Measurements from ENCODE around the gene ABITRAM.
"Not testable (repeated sequence)": the region's sequence is repeated elsewhere in the genome, so short reads cannot be mapped to it uniquely, and the experiment has no call there.

ABITRAM gene

GRCh38 chr9:108903420-108904103, 30.6 kb upstream of the ABITRAM start:
- Histone ChIP-seq H3K27ac (ENCODE audit: low read depth in 2 of 2, low read length in 2 of 2) (no peak overlapping the region), H3K9ac (ENCODE audit: low read depth in 1 of 2, low read length in 2 of 2) (no peak overlapping the region), H3K4me1 (ENCODE audit: control insufficient read depth in 2 of 2, insufficient read depth in 2 of 2, low read length in 2 of 2) (no peaks in the 10 kb centered on the region), H3K4me3 (ENCODE audit: low read length in 2 of 2) (no peak overlapping the region), H3K36me3 (ENCODE audit: control insufficient read depth in 2 of 2, insufficient read depth in 2 of 2, low read length in 2 of 2) (peaks cover 57 to 78% of the 10 kb centered on the region in 2 donors), H3K9me3 (ENCODE audit: control insufficient read depth in 2 of 2, low read length in 2 of 2) (no peaks in the 10 kb centered on the region), H3K27me3 (ENCODE audit: control insufficient read depth in 2 of 2, insufficient read depth in 2 of 2, low read length in 2 of 2) (no peaks in the 10 kb centered on the region)

- H3K9me3 ChIP-seq (ENCODE audit: control insufficient read depth in 2 of 2, low read length in 2 of 2) = no peaks in the 10 kb centered on the region
- H3K4me3 ChIP-seq (ENCODE audit: low read length in 2 of 2) = no peak overlapping the region
- no peak overlapping the region for H3K9ac ChIP-seq (ENCODE audit: low read depth in 1 of 2, low read length in 2 of 2)
- H3K27ac ChIP-seq (ENCODE audit: low read depth in 2 of 2, low read length in 2 of 2) = no peak overlapping the region
- peaks cover 63 to 77% of the 10 kb centered on the region in 2 donors for H3K36me3 ChIP-seq (ENCODE audit: control insufficient read depth in 2 of 2, insufficient read depth in 2 of 2, low read length in 2 of 2)
- H3K27me3 ChIP-seq (ENCODE audit: control insufficient read depth in 2 of 2, insufficient read depth in 2 of 2, low read length in 2 of 2) = no peaks in the 10 kb centered on the region
- no peaks in the 10 kb centered on the region for H3K4me1 ChIP-seq (ENCODE audit: control insufficient read depth in 2 of 2, insufficient read depth in 2 of 2, low read length in 2 of 2)
Measured at GRCh38 chr9:108904161-108904560, 30.0 kb upstream of the ABITRAM start.

- peaks cover 59 to 76% of the 10 kb centered on the region in 2 donors for H3K36me3 ChIP-seq (ENCODE audit: control insufficient read depth in 2 of 2, insufficient read depth in 2 of 2, low read length in 2 of 2)
Measured at GRCh38 chr9:108905494-108905893, 28.7 kb upstream of the ABITRAM start.

GRCh38 chr9:108910402-108910801, 23.8 kb upstream of the ABITRAM start:
- Histone ChIP-seq H3K4me3 (ENCODE audit: low read length in 2 of 2) (no peak overlapping the region), H3K27me3 (ENCODE audit: control insufficient read depth in 2 of 2, insufficient read depth in 2 of 2, low read length in 2 of 2) (no peaks in the 10 kb centered on the region), H3K9ac (ENCODE audit: low read depth in 1 of 2, low read length in 2 of 2) (no peak overlapping the region), H3K36me3 (ENCODE audit: control insufficient read depth in 2 of 2, insufficient read depth in 2 of 2, low read length in 2 of 2) (peaks cover 40 to 65% of the 10 kb centered on the region in 2 donors), H3K27ac (ENCODE audit: low read depth in 2 of 2, low read length in 2 of 2) (no peak overlapping the region), H3K9me3 (ENCODE audit: control insufficient read depth in 2 of 2, low read length in 2 of 2) (no peaks in the 10 kb centered on the region), H3K4me1 (ENCODE audit: control insufficient read depth in 2 of 2, insufficient read depth in 2 of 2, low read length in 2 of 2) (no peaks in the 10 kb centered on the region)

More at GRCh38 chr9:108905494-108905893, 28.7 kb upstream of the ABITRAM start:
- H3K4me1 ChIP-seq (ENCODE audit: control insufficient read depth in 2 of 2, insufficient read depth in 2 of 2, low read length in 2 of 2) = no peaks in the 10 kb centered on the region
- no peak overlapping the region for H3K27ac ChIP-seq (ENCODE audit: low read depth in 2 of 2, low read length in 2 of 2)
- H3K27me3 ChIP-seq (ENCODE audit: control insufficient read depth in 2 of 2, insufficient read depth in 2 of 2, low read length in 2 of 2) = no peaks in the 10 kb centered on the region
- H3K4me3 ChIP-seq (ENCODE audit: low read length in 2 of 2) = no peak overlapping the region
- no peak overlapping the region for H3K9ac ChIP-seq (ENCODE audit: low read depth in 1 of 2, low read length in 2 of 2)
- H3K9me3 ChIP-seq (ENCODE audit: control insufficient read depth in 2 of 2, low read length in 2 of 2) = no peaks in the 10 kb centered on the region

- H3K36me3 ChIP-seq (ENCODE audit: control insufficient read depth in 2 of 2, insufficient read depth in 2 of 2, low read length in 2 of 2) = peaks cover 38 to 64% of the 10 kb centered on the region in 2 donors
- no peak overlapping the region for H3K27ac ChIP-seq (ENCODE audit: low read depth in 2 of 2, low read length in 2 of 2)
- H3K27me3 ChIP-seq (ENCODE audit: control insufficient read depth in 2 of 2, insufficient read depth in 2 of 2, low read length in 2 of 2) = no peaks in the 10 kb centered on the region
- H3K9ac ChIP-seq (ENCODE audit: low read depth in 1 of 2, low read length in 2 of 2) = no peak overlapping the region
- H3K4me1 ChIP-seq (ENCODE audit: control insufficient read depth in 2 of 2, insufficient read depth in 2 of 2, low read length in 2 of 2) = no peaks in the 10 kb centered on the region
- H3K9me3 ChIP-seq (ENCODE audit: control insufficient read depth in 2 of 2, low read length in 2 of 2) = no peaks in the 10 kb centered on the region
- H3K4me3 ChIP-seq (ENCODE audit: low read length in 2 of 2) = no peak overlapping the region
Measured at GRCh38 chr9:108910914-108911313, 23.3 kb upstream of the ABITRAM start.

GRCh38 chr9:108911820-108912219, 22.4 kb upstream of the ABITRAM start:
- no peak overlapping the region for H3K4me3 ChIP-seq (ENCODE audit: low read length in 2 of 2)
- no peaks in the 10 kb centered on the region for H3K9me3 ChIP-seq (ENCODE audit: control insufficient read depth in 2 of 2, low read length in 2 of 2)
- no peak overlapping the region for H3K9ac ChIP-seq (ENCODE audit: low read depth in 1 of 2, low read length in 2 of 2)
- no peaks in the 10 kb centered on the region for H3K4me1 ChIP-seq (ENCODE audit: control insufficient read depth in 2 of 2, insufficient read depth in 2 of 2, low read length in 2 of 2)
- H3K27ac ChIP-seq (ENCODE audit: low read depth in 2 of 2, low read length in 2 of 2) = no peak overlapping the region
- H3K36me3 ChIP-seq (ENCODE audit: control insufficient read depth in 2 of 2, insufficient read depth in 2 of 2, low read length in 2 of 2) = peaks cover 34 to 58% of the 10 kb centered on the region in 2 donors
- no peaks in the 10 kb centered on the region for H3K27me3 ChIP-seq (ENCODE audit: control insufficient read depth in 2 of 2, insufficient read depth in 2 of 2, low read length in 2 of 2)

GRCh38 chr9:108913391-108913790, 20.8 kb upstream of the ABITRAM start:
- H3K36me3 ChIP-seq (ENCODE audit: control insufficient read depth in 2 of 2, insufficient read depth in 2 of 2, low read length in 2 of 2) = peaks cover 23 to 48% of the 10 kb centered on the region in 2 donors
- H3K9me3 ChIP-seq (ENCODE audit: control insufficient read depth in 2 of 2, low read length in 2 of 2) = no peaks in the 10 kb centered on the region
- no peak overlapping the region for H3K27ac ChIP-seq (ENCODE audit: low read depth in 2 of 2, low read length in 2 of 2)
- no peaks in the 10 kb centered on the region for H3K4me1 ChIP-seq (ENCODE audit: control insufficient read depth in 2 of 2, insufficient read depth in 2 of 2, low read length in 2 of 2)
- no peak overlapping the region for H3K4me3 ChIP-seq (ENCODE audit: low read length in 2 of 2)
- no peaks in the 10 kb centered on the region for H3K27me3 ChIP-seq (ENCODE audit: control insufficient read depth in 2 of 2, insufficient read depth in 2 of 2, low read length in 2 of 2)
- H3K9ac ChIP-seq (ENCODE audit: low read depth in 1 of 2, low read length in 2 of 2) = no peak overlapping the region

- Histone ChIP-seq H3K4me3 (ENCODE audit: low read length in 2 of 2) (no peak overlapping the region), H3K9ac (ENCODE audit: low read depth in 1 of 2, low read length in 2 of 2) (no peak overlapping the region), H3K36me3 (ENCODE audit: control insufficient read depth in 2 of 2, insufficient read depth in 2 of 2, low read length in 2 of 2) (peaks cover 26 to 52% of the 10 kb centered on the region in 2 donors), H3K27ac (ENCODE audit: low read depth in 2 of 2, low read length in 2 of 2) (no peak overlapping the region), H3K27me3 (ENCODE audit: control insufficient read depth in 2 of 2, insufficient read depth in 2 of 2, low read length in 2 of 2) (no peaks in the 10 kb centered on the region), H3K4me1 (ENCODE audit: control insufficient read depth in 2 of 2, insufficient read depth in 2 of 2, low read length in 2 of 2) (peaks cover 0 to 7% of the 10 kb centered on the region in 2 donors), H3K9me3 (ENCODE audit: control insufficient read depth in 2 of 2, low read length in 2 of 2) (no peaks in the 10 kb centered on the region)
Measured at GRCh38 chr9:108919517-108919916, 14.7 kb upstream of the ABITRAM start.

GRCh38 chr9:108920401-108920800, 13.8 kb upstream of the ABITRAM start:
- H3K4me3 ChIP-seq (ENCODE audit: low read length in 2 of 2) = not testable (repeated sequence)
- H3K36me3 ChIP-seq (ENCODE audit: control insufficient read depth in 2 of 2, insufficient read depth in 2 of 2, low read length in 2 of 2) = peaks cover 30 to 53% of the 10 kb centered on the region in 2 donors

GRCh38 chr9:108921200-108921599, 13.0 kb upstream of the ABITRAM start:
- peak overlapping the region in 1 of 2 donors; percentile 21 for H3K27ac ChIP-seq (ENCODE audit: low read depth in 2 of 2, low read length in 2 of 2)
- H3K9ac ChIP-seq (ENCODE audit: low read depth in 1 of 2, low read length in 2 of 2) = no peak overlapping the region
- H3K4me3 ChIP-seq (ENCODE audit: low read length in 2 of 2) = no peak overlapping the region
- H3K27me3 ChIP-seq (ENCODE audit: control insufficient read depth in 2 of 2, insufficient read depth in 2 of 2, low read length in 2 of 2) = no peaks in the 10 kb centered on the region
- peaks cover 0 to 7% of the 10 kb centered on the region in 2 donors for H3K4me1 ChIP-seq (ENCODE audit: control insufficient read depth in 2 of 2, insufficient read depth in 2 of 2, low read length in 2 of 2)
- no peaks in the 10 kb centered on the region for H3K9me3 ChIP-seq (ENCODE audit: control insufficient read depth in 2 of 2, low read length in 2 of 2)
- H3K36me3 ChIP-seq (ENCODE audit: control insufficient read depth in 2 of 2, insufficient read depth in 2 of 2, low read length in 2 of 2) = peaks cover 33 to 55% of the 10 kb centered on the region in 2 donors

More at GRCh38 chr9:108920401-108920800, 13.8 kb upstream of the ABITRAM start:
- not testable (repeated sequence) for H3K9me3 ChIP-seq (ENCODE audit: control insufficient read depth in 2 of 2, low read length in 2 of 2); H3K9ac ChIP-seq (ENCODE audit: low read depth in 1 of 2, low read length in 2 of 2); H3K27ac ChIP-seq (ENCODE audit: low read depth in 2 of 2, low read length in 2 of 2); H3K27me3 ChIP-seq (ENCODE audit: control insufficient read depth in 2 of 2, insufficient read depth in 2 of 2, low read length in 2 of 2); H3K4me1 ChIP-seq (ENCODE audit: control insufficient read depth in 2 of 2, insufficient read depth in 2 of 2, low read length in 2 of 2)
